HEK293T (cell line): ENCODE results near the gene TPCN1.

Experiments used
- CTCF ChIA-PET: fragments of 350-600 bp; formaldehyde crosslinking; extraction: SDS; loops from one replicate; lab custom pipeline; 2021; ENCODE audit warnings: antibody characterized with exemption, inconsistent platforms; lab: Yijun Ruan, JAX
- POLR2A ChIA-PET: fragments of 350-600 bp; formaldehyde crosslinking; extraction: SDS; loops from one replicate; lab custom pipeline; 2020; ENCODE audit warnings: antibody characterized with exemption, inconsistent platforms; lab: Yijun Ruan, JAX
- DNase-seq: peaks from one replicate; pipeline ENCODE4 v3.0.0; 2012; ENCODE audit warnings: mixed read lengths; ENCODE audit errors: extremely low spot score
- ARNT ChIP-seq: fragments of 450-650 bp; IDR thresholded peaks from 2 replicates; pipeline ENCODE4 v1.6.1; 2017; ENCODE audit warnings: mild to moderate bottlenecking
- BHLHE40 ChIP-seq: fragments of 450-650 bp; IDR thresholded peaks from 2 replicates; pipeline ENCODE4 v1.6.1; 2016; ENCODE audit warnings: mild to moderate bottlenecking, moderate library complexity, borderline replicate concordance
- CTBP1 ChIP-seq: fragments of 450-650 bp; IDR thresholded peaks from 2 replicates; pipeline ENCODE4 v1.6.1; 2016; ENCODE audit warnings: borderline replicate concordance
- ELF4 ChIP-seq: fragments of 450-650 bp; IDR thresholded peaks from 2 replicates; pipeline ENCODE4 v1.6.1; 2017; ENCODE audit warnings: antibody characterized with exemption
- FOXA1 ChIP-seq: fragments of 450-650 bp; IDR thresholded peaks from 2 replicates; pipeline ENCODE4 v1.6.1; 2016; ENCODE audit warnings: mild to moderate bottlenecking
- FOXK2 ChIP-seq: fragments of 450-650 bp; IDR thresholded peaks from 2 replicates; pipeline ENCODE4 v1.6.1; 2016; ENCODE audit warnings: mild to moderate bottlenecking
- FOXM1 ChIP-seq: fragments of 450-650 bp; IDR thresholded peaks from 2 replicates; pipeline ENCODE4 v1.6.1; 2017; ENCODE audit warnings: mild to moderate bottlenecking, borderline replicate concordance
- HDGF ChIP-seq: fragments of 450-650 bp; IDR thresholded peaks from 2 replicates; pipeline ENCODE4 v1.6.1; 2017; ENCODE audit warnings: antibody characterized with exemption, borderline replicate concordance
- L3MBTL2 ChIP-seq: fragments of 450-650 bp; conservative IDR thresholded peaks from 2 replicates; pipeline ENCODE4 v1.6.1; 2016; ENCODE audit warnings: mild to moderate bottlenecking
- LEF1 ChIP-seq: fragments of 450-650 bp; IDR thresholded peaks from 2 replicates; pipeline ENCODE4 v1.6.1; 2017; ENCODE audit warnings: mild to moderate bottlenecking, borderline replicate concordance
- NFRKB ChIP-seq: fragments of 450-650 bp; IDR thresholded peaks from 2 replicates; pipeline ENCODE4 v1.6.1; 2016; ENCODE audit warnings: mild to moderate bottlenecking, moderate library complexity
- PKNOX1 ChIP-seq: fragments of 450-650 bp; IDR thresholded peaks from 2 replicates; pipeline ENCODE4 v1.6.1; 2016
- SP1 ChIP-seq: fragments of 450-650 bp; IDR thresholded peaks from 2 replicates; pipeline ENCODE4 v1.6.1; 2017
- SUZ12 ChIP-seq: fragments of 450-650 bp; IDR thresholded peaks from 2 replicates; pipeline ENCODE4 v1.6.1; 2016; ENCODE audit warnings: mild to moderate bottlenecking
- TARDBP ChIP-seq: fragments of 450-650 bp; IDR thresholded peaks from 2 replicates; pipeline ENCODE4 v1.6.1; 2016
- ZNF384 ChIP-seq: fragments of 450-650 bp; IDR thresholded peaks from 2 replicates; pipeline ENCODE4 v1.6.1; 2016

The TPCN1 gene

GRCh38 chr12:113340061-113340460 lies 118.8 kb downstream of the TPCN1 start:
- ChIA-PET CTCF (no interaction called here), POLR2A (no interaction called here)
- TF ChIP-seq ZNF384 (no peak), SP1 (no peak), LEF1 (no peak), SUZ12 (no peak), ARNT (no peak), BHLHE40 (no peak)
- DNase-seq, result no peak

GRCh38 chr12:113341535-113341934 lies 120.3 kb downstream of the TPCN1 start:
- DNase-seq, result no peak
- CTCF ChIA-PET, result no interaction called here
- POLR2A ChIA-PET, result no interaction called here
- TF ChIP-seq BHLHE40, result no peak
- TF ChIP-seq FOXK2, result no peak
- no peak for TF ChIP-seq HDGF
- TF ChIP-seq CTBP1, result no peak
- TF ChIP-seq ELF4, result no peak
- no peak for TF ChIP-seq TARDBP
- TF ChIP-seq SUZ12, result no peak

GRCh38 chr12:113345318-113345717 lies 124.1 kb downstream of the TPCN1 start:
- DNase-seq, result no peak
- no peak for TF ChIP-seq TARDBP
- no peak for TF ChIP-seq SP1
- TF ChIP-seq PKNOX1, result no peak
- no peak for TF ChIP-seq FOXK2
- CTCF ChIA-PET, result no interaction called here
- POLR2A ChIA-PET, result no interaction called here

GRCh38 chr12:113346353-113346752 lies 125.1 kb downstream of the TPCN1 start:
- ChIA-PET CTCF (no interaction called here), POLR2A (no interaction called here)
- TF ChIP-seq L3MBTL2, result no peak
- no peak for TF ChIP-seq FOXK2
- no peak for TF ChIP-seq FOXM1
- TF ChIP-seq SUZ12, result no peak
- TF ChIP-seq ZNF384, result no peak
- no peak for TF ChIP-seq FOXA1
- no peak for TF ChIP-seq ARNT
- no peak for TF ChIP-seq SP1
- no peak for TF ChIP-seq PKNOX1
- no peak for TF ChIP-seq NFRKB
- no peak for TF ChIP-seq HDGF
- TF ChIP-seq LEF1, result no peak
- TF ChIP-seq ELF4, result no peak
- TF ChIP-seq TARDBP, result no peak
- TF ChIP-seq CTBP1, result no peak
- no peak for TF ChIP-seq BHLHE40
- DNase-seq, result no peak

- CTCF ChIA-PET, result interaction anchor here (0.7 kb wide), 1 partner anchor 399 kb away, joined by 3 read pairs; no protein-coding TSS in a partner anchor
- POLR2A ChIA-PET, result no interaction called here
- TF ChIP-seq LEF1, result no peak
- TF ChIP-seq PKNOX1, result no peak
- no peak for TF ChIP-seq BHLHE40
- TF ChIP-seq FOXK2, result no peak
- no peak for TF ChIP-seq FOXM1
- TF ChIP-seq NFRKB, result no peak
- TF ChIP-seq CTBP1, result no peak
- TF ChIP-seq TARDBP, result no peak
- no peak for TF ChIP-seq ARNT
- TF ChIP-seq SP1, result no peak
- TF ChIP-seq FOXA1, result no peak
- no peak for TF ChIP-seq ZNF384
- DNase-seq, result no peak
Measured at GRCh38 chr12:113347107-113347506, 125.8 kb downstream of the TPCN1 start.

- ChIA-PET POLR2A (no interaction called here), CTCF (interaction anchor here (0.7 kb wide), 1 partner anchor 398 kb away, joined by 3 read pairs; no protein-coding TSS in a partner anchor)
- TF ChIP-seq LEF1 (no peak), BHLHE40 (no peak), FOXA1 (no peak), PKNOX1 (no peak), SUZ12 (no peak), CTBP1 (no peak), TARDBP (no peak), L3MBTL2 (no peak), NFRKB (no peak), FOXM1 (no peak), SP1 (no peak), HDGF (no peak), ELF4 (no peak), FOXK2 (no peak), ZNF384 (no peak)
- no peak for DNase-seq
Measured at GRCh38 chr12:113347892-113348291, 126.6 kb downstream of the TPCN1 start.
